PC-3 (cell line): ENCODE results near the gene CTNNA3. TPM values are rescaled to one million over a fixed set of nuclear protein-coding genes. Genes with fewer than 3 reads are reported as not detected.

Source experiments
- ATAC-seq: fragments of 200-7000 bp; cut with Tn5 transposase; 2 replicates; pipeline ENCODE4 v1.9.1; 2020; ENCODE audit warnings: mild to moderate bottlenecking, moderate library complexity
- BruUV-seq: library from RNA; stranded (reverse); fragments of 400-500 nt; replicated peaks from 2 replicates; lab custom pipeline; 2021; lab: Mats Ljungman, UMichigan
- CTCF ChIA-PET: fragments of 300-600 bp; sonication (Branson Sonifier 250); formaldehyde crosslinking; loops from one replicate; lab custom pipeline; 2022; ENCODE audit warnings: antibody characterized with exemption; lab: Charles Lee
- POLR2A ChIA-PET: fragments of 300-600 bp; sonication (Branson Sonifier 250); formaldehyde crosslinking; loops from one replicate; lab custom pipeline; 2022; ENCODE audit warnings: antibody characterized with exemption; ENCODE audit not compliant: unreplicated experiment; lab: Charles Lee
- DNase-seq: peaks from one replicate; pipeline ENCODE4 v3.0.0-alpha.2; 2015
- H2AFZ ChIP-seq: fragments of 300-600 bp; sonication (generic); 2 replicates; pipeline ENCODE4 v1.6.0; 2016; ENCODE audit warnings: antibody characterized with exemption, low read length
- H3F3A ChIP-seq: fragments of 300-600 bp; sonication (generic); one replicate; pipeline ENCODE4 v1.6.0; 2017; ENCODE audit warnings: antibody characterized with exemption, low read length, control low read depth, mild to moderate bottlenecking; ENCODE audit not compliant: unreplicated experiment
- H3K27ac ChIP-seq: fragments of 300-600 bp; sonication (generic); 2 replicates; pipeline ENCODE4 v1.5.1; 2016; ENCODE audit warnings: mild to moderate bottlenecking, low read length
- H3K27me3 ChIP-seq: fragments of 300-600 bp; sonication (generic); 2 replicates; pipeline ENCODE4 v1.6.1; 2016; ENCODE audit warnings: low read length, mixed read lengths
- H3K36me3 ChIP-seq: fragments of 300-600 bp; sonication (generic); 2 replicates; pipeline ENCODE4 v1.6.1; 2016; ENCODE audit warnings: low read depth, mixed run types, low read length, mixed read lengths
- H3K4me1 ChIP-seq: fragments of 300-600 bp; sonication (generic); 2 replicates; pipeline ENCODE4 v1.5.1; 2016; ENCODE audit warnings: low read length; ENCODE audit not compliant: insufficient read depth
- H3K4me2 ChIP-seq: fragments of 300-600 bp; sonication (generic); 2 replicates; pipeline ENCODE4 v1.6.0; 2016; ENCODE audit warnings: low read length
- H3K4me3 ChIP-seq: fragments of 300-600 bp; sonication (generic); 2 replicates; pipeline ENCODE4 v1.5.1; 2016; ENCODE audit warnings: mild to moderate bottlenecking, low read length, mixed read lengths
- H3K79me2 ChIP-seq: fragments of 300-600 bp; sonication (generic); 2 replicates; pipeline ENCODE4 v1.6.1; 2017; ENCODE audit warnings: low read length, mixed read lengths
- H3K9ac ChIP-seq: fragments of 300-600 bp; sonication (generic); 2 replicates; pipeline ENCODE4 v1.6.0; 2016; ENCODE audit warnings: mild to moderate bottlenecking, low read length
- H3K9me2 ChIP-seq: fragments of 300-600 bp; sonication (generic); replicated peaks from 2 replicates; pipeline ENCODE4 v1.6.1; 2016; ENCODE audit warnings: mixed run types, low read length, mixed read lengths
- H3K9me3 ChIP-seq: fragments of 300-600 bp; sonication (generic); 2 replicates; pipeline ENCODE4 v1.6.1; 2016; ENCODE audit warnings: low read length, mixed read lengths
- H4K20me1 ChIP-seq: fragments of 300-600 bp; sonication (generic); 2 replicates; pipeline ENCODE4 v1.6.1; 2016; ENCODE audit warnings: low read length, mixed read lengths
- EZH2 ChIP-seq: fragments of 300-600 bp; sonication (generic); IDR thresholded peaks from one replicate; pipeline ENCODE4 v1.6.1; 2017; ENCODE audit warnings: antibody characterized with exemption, mild to moderate bottlenecking, low read length; ENCODE audit not compliant: unreplicated experiment
- EZH2phosphoT487 ChIP-seq: fragments of 300-600 bp; sonication (generic); IDR thresholded peaks from 2 replicates; pipeline ENCODE4 v1.6.1; 2018; ENCODE audit warnings: mild to moderate bottlenecking, antibody characterized with exemption, low read length, borderline replicate concordance
- intact Hi-C: fragments of 100-400 bp; cut with micrococcal nuclease; formaldehyde crosslinking; loops from 2 replicates; pipeline ENCODE4 v1.9.0; 2023
- total RNA-seq: library from RNA; depleted of rRNA; stranded (reverse); fragments of >200 nt; gene quantifications from 2 replicates; pipeline ENCODE4 v1.2.3, GENCODE V29; 2014
- TF ChIP-seq, protein P1 (sequence below): fragments of 300-600 bp; sonication (generic); conservative IDR thresholded peaks from 2 replicates; pipeline ENCODE4 v1.5.1; 2017; ENCODE audit warnings: antibody characterized with exemption, low read depth, mild to moderate bottlenecking, low read length

The CTNNA3 gene
- total RNA-seq, 1 experiment from 2014 or later, result 1.9 TPM

- DNase-seq (peak; percentile 31), ATAC-seq (peak; percentile 55)
- BruUV-seq, result no TSS peak
- H4K20me1 ChIP-seq, result no peaks in the 10 kb centered on the region
- H3K9me3 ChIP-seq, result no peaks in the 10 kb centered on the region
- H3K4me3 ChIP-seq, result no peak overlapping the region
- H3K27ac ChIP-seq, result no peak overlapping the region
- H3K27me3 ChIP-seq, result no peaks in the 10 kb centered on the region
- ChIA-PET POLR2A (no interaction called here), CTCF (no interaction called here)
- H3K36me3 ChIP-seq, result no peaks in the 10 kb centered on the region
- H3K9ac ChIP-seq, result no peak overlapping the region
- H3K4me2 ChIP-seq, result no peak overlapping the region
- no peak overlapping the region for H2AFZ ChIP-seq
- TF ChIP-seq EZH2, result no peak
- TF ChIP-seq EZH2phosphoT487, result no peak
- TF ChIP-seq, protein P1, sequence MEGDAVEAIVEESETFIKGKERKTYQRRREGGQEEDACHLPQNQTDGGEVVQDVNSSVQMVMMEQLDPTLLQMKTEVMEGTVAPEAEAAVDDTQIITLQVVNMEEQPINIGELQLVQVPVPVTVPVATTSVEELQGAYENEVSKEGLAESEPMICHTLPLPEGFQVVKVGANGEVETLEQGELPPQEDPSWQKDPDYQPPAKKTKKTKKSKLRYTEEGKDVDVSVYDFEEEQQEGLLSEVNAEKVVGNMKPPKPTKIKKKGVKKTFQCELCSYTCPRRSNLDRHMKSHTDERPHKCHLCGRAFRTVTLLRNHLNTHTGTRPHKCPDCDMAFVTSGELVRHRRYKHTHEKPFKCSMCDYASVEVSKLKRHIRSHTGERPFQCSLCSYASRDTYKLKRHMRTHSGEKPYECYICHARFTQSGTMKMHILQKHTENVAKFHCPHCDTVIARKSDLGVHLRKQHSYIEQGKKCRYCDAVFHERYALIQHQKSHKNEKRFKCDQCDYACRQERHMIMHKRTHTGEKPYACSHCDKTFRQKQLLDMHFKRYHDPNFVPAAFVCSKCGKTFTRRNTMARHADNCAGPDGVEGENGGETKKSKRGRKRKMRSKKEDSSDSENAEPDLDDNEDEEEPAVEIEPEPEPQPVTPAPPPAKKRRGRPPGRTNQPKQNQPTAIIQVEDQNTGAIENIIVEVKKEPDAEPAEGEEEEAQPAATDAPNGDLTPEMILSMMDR, result no peak
- no peaks in the 10 kb centered on the region for H3F3A ChIP-seq
- H3K4me1 ChIP-seq, result no peaks in the 10 kb centered on the region
- intact Hi-C loops, result no loop called here
- no peaks in the 10 kb centered on the region for H3K9me2 ChIP-seq
- H3K79me2 ChIP-seq, result no peaks in the 10 kb centered on the region
Measured at GRCh38 chr10:66572700-66573099, 1123.3 kb downstream of the CTNNA3 start.

GRCh38 chr10:66565999-66566398 lies 1130.0 kb downstream of the CTNNA3 start:
- no peaks in the 10 kb centered on the region for H4K20me1 ChIP-seq
- H3K9me2 ChIP-seq, result no peaks in the 10 kb centered on the region
- no peaks in the 10 kb centered on the region for H3K36me3 ChIP-seq
- no peaks in the 10 kb centered on the region for H3F3A ChIP-seq
- CTCF ChIA-PET, result no interaction called here
- TF ChIP-seq EZH2 (no peak), EZH2phosphoT487 (no peak)
- TF ChIP-seq, protein P1, result no peak
- H2AFZ ChIP-seq, result no peak overlapping the region
- DNase-seq, result no peak
- intact Hi-C loops, result no loop called here
- no peaks in the 10 kb centered on the region for H3K9me3 ChIP-seq
- POLR2A ChIA-PET, result no interaction called here
- H3K9ac ChIP-seq, result no peak overlapping the region
- ATAC-seq, result no peak
- H3K4me1 ChIP-seq, result no peaks in the 10 kb centered on the region; the same call in 1 of the 2 replicates
- no peak overlapping the region for H3K4me3 ChIP-seq
- H3K79me2 ChIP-seq, result no peaks in the 10 kb centered on the region
- BruUV-seq, result no TSS peak
- no peak overlapping the region for H3K27ac ChIP-seq
- no peaks in the 10 kb centered on the region for H3K27me3 ChIP-seq
- no peak overlapping the region for H3K4me2 ChIP-seq

DNA sequence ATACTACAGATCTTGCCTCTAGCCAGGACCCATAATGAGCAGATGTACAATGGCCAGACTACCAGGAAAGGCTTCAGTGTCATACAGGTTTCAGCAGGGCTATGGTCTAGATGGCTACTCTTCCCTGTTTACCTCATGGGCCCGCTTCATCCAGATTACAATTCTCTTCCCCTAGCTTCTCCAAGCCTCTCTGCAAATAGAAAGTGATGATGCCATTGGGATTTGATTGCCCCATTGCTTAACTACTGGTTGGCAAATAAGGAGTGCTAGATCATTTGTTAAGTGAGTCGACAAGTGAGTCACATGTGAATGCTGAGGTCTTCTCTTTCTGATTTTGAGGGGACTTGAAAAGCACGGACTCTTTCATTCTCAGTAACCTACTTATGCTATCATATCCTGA lies 1131.7 kb downstream of the CTNNA3 start:
- Histone ChIP-seq H3K27me3 (no peaks in the 10 kb centered on the region), H3K9me2 (no peaks in the 10 kb centered on the region), H3K4me3 (no peak overlapping the region), H3K9ac (no peak overlapping the region), H3K79me2 (no peaks in the 10 kb centered on the region), H3K9me3 (no peaks in the 10 kb centered on the region), H3K36me3 (no peaks in the 10 kb centered on the region), H2AFZ (no peak overlapping the region), H3K4me2 (no peak overlapping the region), H3K27ac (no peak overlapping the region), H3K4me1 (no peaks in the 10 kb centered on the region; the same call in 1 of the 2 replicates), H4K20me1 (no peaks in the 10 kb centered on the region), H3F3A (no peaks in the 10 kb centered on the region)
- POLR2A ChIA-PET, result interaction anchor here (0.6 kb wide), 1 partner anchor 265 kb away, joined by 4 read pairs; no protein-coding TSS in a partner anchor
- TF ChIP-seq EZH2phosphoT487 (no peak), EZH2 (no peak)
- TF ChIP-seq, protein P1, result no peak
- intact Hi-C loops, result no loop called here
- DNase-seq, result peak; percentile 66
- peak; percentile 44 for ATAC-seq
- BruUV-seq, result no TSS peak
- CTCF ChIA-PET, result no interaction called here
